Psoas muscle (tissue), 8 donors: ENCODE data around the gene NRN1L. TPM values are rescaled to one million over a fixed set of nuclear protein-coding genes. Genes with fewer than 3 reads are reported as not detected.

Source experiments
- ATAC-seq, 4 donors: fragments of 200-7000 bp; cut with Tn5 transposase; one replicate each; pipeline ENCODE4 v1.9.1; 2020; ENCODE audit warnings: moderate library complexity in 3 of 4, mild to moderate bottlenecking in 2 of 4
- DNase-seq, 2 donors: peaks; one replicate each; pipeline ENCODE4 v3.0.0-alpha.2; 2020
- H3K27ac ChIP-seq: fragments of 200-600 bp; one replicate; pipeline ENCODE4 v1.8.0; 2022
- H3K27me3 ChIP-seq, 3 donors: fragments of 200-600 bp in 1 of 3; one replicate each; pipeline versions ENCODE4 v1.6.1 to v1.8.0; 2013 to 2022; ENCODE audit warnings: low read length in 2 of 3, mild to moderate bottlenecking in 2 of 3, moderate library complexity in 1 of 3; ENCODE audit not compliant: insufficient read depth in 3 of 3
- H3K36me3 ChIP-seq, 2 donors: fragments of 200-600 bp in 1 of 2; one replicate each; pipeline versions ENCODE4 v1.6.1 to v1.8.0; 2013 to 2022; ENCODE audit warnings: low read depth in 1 of 2, mild to moderate bottlenecking in 1 of 2, moderate library complexity in 1 of 2; ENCODE audit not compliant: insufficient read depth in 1 of 2
- H3K4me1 ChIP-seq: fragments of 200-600 bp; one replicate; pipeline ENCODE4 v1.8.0; 2022
- H3K4me3 ChIP-seq: fragments of 200-600 bp; one replicate; pipeline ENCODE4 v1.8.0; 2022; ENCODE audit warnings: mild to moderate bottlenecking
- H3K9me3 ChIP-seq: fragments of 200-600 bp; one replicate; pipeline ENCODE4 v1.8.0; 2022
- WGBS, 3 donors: extraction: QIAGEN DNeasy Blood & Tissue Kit; methylation state at CpG; one replicate each; pipeline versions ENCODE4 v1.1.6 to v1.1.7; 2013; 5-methylcytosine and 5-hydroxymethylcytosine counted together
- intact Hi-C, 2 donors: fragments of 100-400 bp; cut with DNase I; formaldehyde crosslinking; loops; one replicate each; pipeline versions ENCODE4 v1.11.0 to v1.14.2; 2022
- polyA plus RNA-seq, 3 donors: library from polyadenylated mRNA; stranded (reverse); fragments of 200-250 nt; gene quantifications; one replicate each; pipeline ENCODE4 v1.2.3, GENCODE V29; 2013
- total RNA-seq, 4 donors: library from RNA; stranded (reverse); fragmentation: NEBNext Ultra II Directional in 2 of 4; extraction: Animal tissue kit (Norgen Biotek cat#: 25700) in 2 of 4; gene quantifications; one replicate each; pipeline versions ENCODE4 v1.2.1 to v1.2.4, GENCODE V29; 2021 to 2023
- TF ChIP-seq, protein P1 (sequence below): fragments of 200-600 bp; IDR thresholded peaks from one replicate; pipeline ENCODE4 v1.8.0; 2022; ENCODE audit warnings: antibody characterized with exemption
- donor health status: healthy with polysubstance abuse.
- donor health status: DM: no; HTN: no; CAD: no; lungs with moderate emphysema.
- donor health status: Bipolar disorder and iron deficiency.
- donor health status: healthy.
- donor health status: DM: yes; HTN: yes; CAD: no.
- donor health status: DM: no; HTN: no; CAD: no.
- donor health status: DM: no; HTN: no; CAD: no.
- donor health status: DM: yes; HTN: yes; CAD: no.

Gene NRN1L
- total and polyA plus RNA-seq, 7 donors = 0.23 to 1.1 (median 0.38) TPM; not detected in 2

DNA sequence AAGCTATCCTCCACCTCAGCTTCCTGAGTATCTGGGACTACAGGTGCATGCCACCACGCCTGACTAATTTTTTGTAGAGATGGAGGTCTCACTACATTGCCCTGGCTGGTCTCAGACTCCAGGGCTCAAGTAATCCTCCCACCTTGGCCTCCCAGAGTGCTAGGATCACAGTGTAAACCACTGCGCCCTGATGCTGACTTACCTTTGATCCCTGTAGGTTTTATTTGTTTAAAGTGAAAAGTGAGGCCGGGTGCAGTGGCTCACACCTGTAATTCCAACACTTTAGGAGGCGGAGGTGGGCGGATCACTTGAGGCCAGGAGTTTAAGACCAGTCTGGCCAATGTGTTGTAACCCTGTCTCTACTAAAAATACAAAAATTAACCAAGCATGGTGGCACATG, 17.0 kb downstream of the NRN1L start:
- Histone ChIP-seq H3K4me1 (peaks cover 29% of the 10 kb centered on the region), H3K27ac (no peak overlapping the region), H3K27me3 (no peaks in the 10 kb centered on the region), H3K36me3 (peaks cover 0 to 8% of the 10 kb centered on the region in 2 donors), H3K9me3 (no peaks in the 10 kb centered on the region), H3K4me3 (no peak overlapping the region)
- TF ChIP-seq, protein P1, sequence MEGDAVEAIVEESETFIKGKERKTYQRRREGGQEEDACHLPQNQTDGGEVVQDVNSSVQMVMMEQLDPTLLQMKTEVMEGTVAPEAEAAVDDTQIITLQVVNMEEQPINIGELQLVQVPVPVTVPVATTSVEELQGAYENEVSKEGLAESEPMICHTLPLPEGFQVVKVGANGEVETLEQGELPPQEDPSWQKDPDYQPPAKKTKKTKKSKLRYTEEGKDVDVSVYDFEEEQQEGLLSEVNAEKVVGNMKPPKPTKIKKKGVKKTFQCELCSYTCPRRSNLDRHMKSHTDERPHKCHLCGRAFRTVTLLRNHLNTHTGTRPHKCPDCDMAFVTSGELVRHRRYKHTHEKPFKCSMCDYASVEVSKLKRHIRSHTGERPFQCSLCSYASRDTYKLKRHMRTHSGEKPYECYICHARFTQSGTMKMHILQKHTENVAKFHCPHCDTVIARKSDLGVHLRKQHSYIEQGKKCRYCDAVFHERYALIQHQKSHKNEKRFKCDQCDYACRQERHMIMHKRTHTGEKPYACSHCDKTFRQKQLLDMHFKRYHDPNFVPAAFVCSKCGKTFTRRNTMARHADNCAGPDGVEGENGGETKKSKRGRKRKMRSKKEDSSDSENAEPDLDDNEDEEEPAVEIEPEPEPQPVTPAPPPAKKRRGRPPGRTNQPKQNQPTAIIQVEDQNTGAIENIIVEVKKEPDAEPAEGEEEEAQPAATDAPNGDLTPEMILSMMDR = no peak
- no peak for DNase-seq
- intact Hi-C loops = no loop called here
- WGBS, 3 donors = 95 to 98% (median 97%) methylated on average over 5 of the region's 5 CpGs
- ATAC-seq = no peak

DNA sequence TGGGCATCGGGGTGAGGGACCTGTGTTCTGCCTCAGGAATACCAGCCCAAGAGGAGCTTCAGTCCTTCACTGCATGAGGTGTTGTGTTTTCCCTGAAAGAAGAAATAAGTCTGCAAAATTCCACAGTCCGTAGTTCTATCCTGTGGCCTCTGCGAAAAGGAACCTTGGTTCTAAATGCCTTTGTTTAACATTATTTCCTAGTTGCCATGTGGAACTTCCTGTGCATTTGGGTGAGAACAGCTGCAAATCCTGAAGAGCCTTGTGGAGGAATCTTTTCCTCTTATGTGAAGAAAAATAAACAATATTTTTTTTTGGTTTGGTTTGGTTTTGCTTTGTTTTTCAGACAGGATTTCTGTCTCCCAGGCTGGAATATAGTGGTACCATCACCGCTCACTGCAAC, 18.1 kb downstream of the NRN1L start:
- Histone ChIP-seq H3K4me3 (no peak overlapping the region), H3K9me3 (no peaks in the 10 kb centered on the region), H3K36me3 (peaks cover 0 to 8% of the 10 kb centered on the region in 2 donors), H3K4me1 (peaks cover 22% of the 10 kb centered on the region), H3K27ac (peak overlapping the region; percentile 18), H3K27me3 (no peaks in the 10 kb centered on the region)
- no peak for ATAC-seq
- intact Hi-C loops = no loop called here
- no peak for DNase-seq
- whole genome bisulfite sequencing, 3 donors = 64 to 79% (median 76%) methylated on average over 4 of the region's 4 CpGs
- TF ChIP-seq, protein P1 = no peak

DNA sequence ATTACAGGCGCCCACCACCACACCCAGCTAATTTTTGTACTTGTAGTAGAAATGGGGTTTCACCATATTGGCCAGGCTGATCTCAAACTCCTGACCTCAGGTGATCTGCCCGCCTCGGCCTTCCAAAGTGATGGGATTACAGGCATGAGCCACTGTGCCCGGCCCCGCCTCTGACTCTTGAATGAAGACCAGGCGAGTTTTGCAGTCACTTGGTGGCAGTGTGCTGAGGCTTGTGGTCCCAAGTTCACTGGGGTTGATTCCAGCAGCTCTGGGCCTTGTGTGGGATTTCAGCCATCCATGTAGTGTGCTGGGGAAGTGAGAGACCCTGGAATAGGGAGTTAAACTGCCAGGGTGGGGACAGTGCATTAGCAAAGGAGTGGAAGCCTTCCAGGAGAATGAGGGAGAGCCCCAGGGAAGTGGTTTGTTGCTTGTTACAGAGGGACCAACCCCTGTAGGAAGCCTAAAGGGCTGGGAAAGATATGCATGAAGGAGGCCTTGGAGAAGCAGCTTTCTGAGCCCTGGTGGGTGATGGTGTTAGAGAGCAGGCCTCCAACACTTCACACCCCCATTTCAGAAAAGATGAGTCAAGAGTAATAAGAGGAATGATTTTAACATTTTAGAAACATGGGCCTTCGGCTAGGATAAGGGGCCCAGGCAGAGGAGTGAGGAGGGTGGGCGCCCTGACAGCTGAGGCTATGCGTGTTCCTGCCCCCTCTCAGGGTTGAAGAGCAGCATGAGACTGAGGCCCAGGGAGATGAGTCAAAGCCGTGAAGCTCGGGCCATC, 22.9 kb downstream of the NRN1L start:
- H3K4me3 ChIP-seq = no peak overlapping the region
- DNase-seq = no peak
- H3K27me3 ChIP-seq = no peaks in the 10 kb centered on the region
- peaks cover 0 to 41% of the 10 kb centered on the region in 2 donors for H3K36me3 ChIP-seq
- 63 to 79% (median 66%) methylated on average over 11 of the region's 11 CpGs for WGBS, 3 donors
- TF ChIP-seq, protein P1 = no peak
- intact Hi-C loops = no loop called here
- ATAC-seq = peak in 3 of 4 donors; percentile 40 to 79 (median 74)
- peaks cover 5% of the 10 kb centered on the region for H3K4me1 ChIP-seq
- peak overlapping the region; percentile 30 for H3K27ac ChIP-seq
- no peaks in the 10 kb centered on the region for H3K9me3 ChIP-seq

DNA sequence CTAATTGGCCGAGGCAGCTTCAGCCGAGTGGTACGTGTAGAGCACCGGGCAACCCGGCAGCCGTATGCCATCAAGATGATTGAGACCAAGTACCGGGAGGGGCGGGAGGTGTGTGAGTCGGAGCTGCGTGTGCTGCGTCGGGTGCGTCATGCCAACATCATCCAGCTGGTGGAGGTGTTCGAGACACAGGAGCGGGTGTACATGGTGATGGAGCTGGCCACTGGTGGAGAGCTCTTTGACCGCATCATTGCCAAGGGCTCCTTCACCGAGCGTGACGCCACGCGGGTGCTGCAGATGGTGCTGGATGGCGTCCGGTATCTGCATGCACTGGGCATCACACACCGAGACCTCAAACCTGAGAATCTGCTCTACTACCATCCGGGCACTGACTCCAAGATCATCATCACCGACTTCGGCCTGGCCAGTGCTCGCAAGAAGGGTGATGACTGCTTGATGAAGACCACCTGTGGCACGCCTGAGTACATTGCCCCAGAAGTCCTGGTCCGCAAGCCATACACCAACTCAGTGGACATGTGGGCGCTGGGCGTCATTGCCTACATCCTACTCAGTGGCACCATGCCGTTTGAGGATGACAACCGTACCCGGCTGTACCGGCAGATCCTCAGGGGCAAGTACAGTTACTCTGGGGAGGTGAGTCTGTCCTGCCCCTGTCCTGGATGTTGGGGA, 24.5 kb downstream of the NRN1L start:
- ATAC-seq (no peak), DNase-seq (no peak)
- no peaks in the 10 kb centered on the region for H3K27me3 ChIP-seq
- intact Hi-C loops = no loop called here
- 89 to 94% (median 90%) methylated on average over 36 of the region's 36 CpGs for WGBS, 3 donors
- no peak overlapping the region for H3K27ac ChIP-seq
- H3K4me3 ChIP-seq = no peak overlapping the region
- peaks cover 0 to 33% of the 10 kb centered on the region in 2 donors for H3K36me3 ChIP-seq
- H3K9me3 ChIP-seq = no peaks in the 10 kb centered on the region
- TF ChIP-seq, protein P1 = no peak
- H3K4me1 ChIP-seq = peaks cover 5% of the 10 kb centered on the region
